Measurements from ENCODE around the gene PGAP2. TPM values are rescaled to one million over a fixed set of nuclear protein-coding genes. Genes with fewer than 3 reads are reported as not detected.

The PGAP2 gene
- total RNA-seq, 2 experiments from 2014 or later: 18.0 to 19.0 TPM

DNA sequence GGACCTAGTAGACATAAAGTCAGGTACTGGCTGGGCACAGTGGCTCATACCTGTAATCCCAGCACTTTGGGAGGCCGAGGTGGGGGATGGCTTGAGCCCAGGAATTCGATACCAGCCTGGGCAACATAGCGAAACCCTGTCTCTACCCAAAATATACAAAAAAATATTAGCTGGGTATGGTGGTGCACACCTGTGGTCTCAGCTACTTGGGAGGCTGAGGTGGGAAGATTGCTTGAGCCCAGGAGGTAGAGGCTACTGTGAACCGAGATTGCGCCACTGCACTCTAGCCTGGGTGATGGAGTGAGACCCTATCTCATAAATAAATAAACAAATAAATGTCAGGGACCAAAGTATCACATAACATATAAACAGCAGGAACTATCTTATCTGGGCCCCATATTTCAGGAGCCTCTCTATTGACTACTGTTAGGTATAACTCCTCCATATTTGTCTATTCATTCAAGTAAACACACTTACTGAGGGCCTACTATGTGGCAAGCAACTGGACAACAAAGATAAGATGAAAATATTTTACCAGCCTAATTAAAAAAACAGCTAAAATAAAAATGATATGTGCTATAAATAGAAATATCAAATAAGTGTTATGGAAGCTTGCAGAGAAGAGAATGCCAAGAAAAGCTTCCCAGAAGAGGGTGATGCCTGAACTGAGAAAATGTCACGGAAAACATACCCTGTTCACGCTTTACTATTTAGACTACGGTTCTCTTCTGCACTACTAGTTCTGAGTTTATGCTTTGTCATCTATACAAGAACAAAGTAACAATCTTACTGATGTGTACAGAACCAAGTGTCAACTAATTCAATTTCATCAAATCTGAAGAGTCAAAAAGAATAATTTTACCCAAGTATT is 13.0 kb upstream of the PGAP2 start:
- Mint-ChIP-seq H3K27ac (peak overlapping the region; percentile 92), H3K9me3 (no peaks in the 10 kb centered on the region), H3K4me3 (peak overlapping the region; percentile 93), H3K36me3 (ENCODE audit: low read depth) (peaks cover 31% of the 10 kb centered on the region), H3K27me3 (no peaks in the 10 kb centered on the region), H3K4me1 (peaks cover 58% of the 10 kb centered on the region)
- DNase-seq: no peak
- CTCF ChIA-PET: interaction anchor here (1.1 to 6.9 kb wide), 5 partner anchors 11 to 64 kb away, joined by 3 to 57 read pairs (median 6); partner anchors contain the start of genes PGAP2 and STIM1
- POLR2A ChIA-PET: interaction anchor here (1.0 to 4.2 kb wide), 5 partner anchors 11 to 59 kb away, joined by 3 to 34 read pairs (median 10); partner anchors contain the start of genes PGAP2 and RHOG

DNA sequence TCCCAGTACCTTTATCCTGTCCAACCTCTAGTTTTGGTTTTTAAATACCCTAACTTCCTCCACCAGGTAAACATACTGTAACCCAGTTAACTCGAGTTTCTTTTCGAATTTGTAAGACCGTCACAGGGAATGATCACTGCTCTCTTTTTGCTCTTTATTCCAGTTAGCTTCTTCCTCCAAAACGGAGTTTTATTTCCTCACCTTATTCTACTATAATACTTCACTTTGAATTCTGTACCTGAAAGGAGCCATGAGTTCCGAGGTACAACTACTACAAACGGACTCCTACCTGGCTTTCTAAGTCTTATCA is 12.4 kb upstream of the PGAP2 start:
- POLR2A ChIA-PET: interaction anchor here (1.0 to 4.2 kb wide), 7 partner anchors 8 to 59 kb away, joined by 3 to 34 read pairs (median 8); partner anchors contain the start of genes PGAP2 and RHOG
- no peaks in the 10 kb centered on the region for H3K27me3 Mint-ChIP-seq
- H3K4me3 Mint-ChIP-seq: peak overlapping the region; percentile 93
- no peaks in the 10 kb centered on the region for H3K9me3 Mint-ChIP-seq
- H3K4me1 Mint-ChIP-seq: peaks cover 52% of the 10 kb centered on the region
- CTCF ChIA-PET: interaction anchor here (0.9 to 6.9 kb wide), 7 partner anchors 11 to 64 kb away, joined by 3 to 57 read pairs (median 4); partner anchors contain the start of genes PGAP2 and STIM1
- H3K36me3 Mint-ChIP-seq (ENCODE audit: low read depth): peaks cover 27% of the 10 kb centered on the region
- peak overlapping the region; percentile 92 for H3K27ac Mint-ChIP-seq
- no peak for DNase-seq

DNA sequence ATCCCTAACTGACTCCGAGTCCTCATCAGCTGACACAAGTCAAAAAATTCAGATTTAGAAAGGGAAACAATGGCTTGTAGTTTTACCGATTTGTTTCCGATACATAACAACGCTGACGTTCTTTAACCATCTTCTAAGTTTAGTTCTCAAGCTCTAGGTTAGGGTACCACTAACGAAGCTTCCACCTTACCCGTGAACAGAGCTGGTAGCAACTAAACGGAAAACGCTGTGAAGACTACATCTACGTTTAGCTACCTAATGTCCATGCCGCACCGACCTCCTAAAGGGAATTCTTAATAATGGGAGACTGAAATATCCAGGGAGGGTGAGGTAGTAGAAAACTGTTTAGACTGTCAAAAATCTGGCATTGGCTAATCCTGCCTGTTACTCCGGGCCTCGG is 12.0 kb upstream of the PGAP2 start:
- Mint-ChIP-seq H3K27me3 (no peaks in the 10 kb centered on the region), H3K4me3 (peak overlapping the region; percentile 93), H3K9me3 (no peaks in the 10 kb centered on the region), H3K27ac (peak overlapping the region; percentile 92), H3K36me3 (ENCODE audit: low read depth) (peaks cover 27% of the 10 kb centered on the region), H3K4me1 (peaks cover 52% of the 10 kb centered on the region)
- ChIA-PET CTCF (interaction anchor here (0.9 to 6.9 kb wide), 7 partner anchors 12 to 63 kb away, joined by 3 to 57 read pairs (median 4); partner anchors contain the start of genes PGAP2 and STIM1), POLR2A (interaction anchor here (1.0 to 4.2 kb wide), 7 partner anchors 8 to 58 kb away, joined by 3 to 34 read pairs (median 8); partner anchors contain the start of genes PGAP2 and RHOG)
- DNase-seq: no peak

DNA sequence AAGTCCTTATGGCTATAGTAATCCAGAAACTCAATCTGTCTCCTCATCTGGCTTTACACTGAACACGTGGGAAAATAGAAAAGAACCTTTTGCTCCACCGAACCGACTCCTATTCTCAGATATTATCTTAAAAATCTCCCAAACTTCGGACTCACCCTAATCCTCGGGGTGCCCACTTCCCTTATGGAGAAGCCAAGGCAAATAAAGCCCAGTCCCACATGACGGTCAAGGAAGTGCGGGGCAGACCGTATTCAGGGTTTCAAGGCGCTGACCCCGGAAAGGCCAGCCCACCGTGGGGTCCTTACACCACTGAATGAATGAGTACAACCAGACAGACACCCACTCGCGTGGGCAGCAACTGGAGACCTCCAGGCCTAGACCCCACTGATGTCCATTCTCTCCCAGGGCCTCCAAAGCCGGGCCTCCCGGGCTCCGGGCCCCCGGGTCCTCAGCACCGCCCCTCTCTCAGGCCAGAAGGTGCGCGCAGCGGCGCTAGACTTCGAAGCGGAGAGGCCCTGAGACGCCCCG is 11.5 kb upstream of the PGAP2 start:
- POLR2A ChIA-PET: interaction anchor here (1.0 to 4.2 kb wide), 8 partner anchors 9 to 295 kb away, joined by 3 to 34 read pairs (median 12); partner anchors contain the start of genes RHOG and STIM1
- no peaks in the 10 kb centered on the region for H3K27me3 Mint-ChIP-seq
- H3K4me1 Mint-ChIP-seq: peaks cover 52% of the 10 kb centered on the region
- H3K9me3 Mint-ChIP-seq: no peaks in the 10 kb centered on the region
- peak overlapping the region; percentile 93 for H3K4me3 Mint-ChIP-seq
- peaks cover 27% of the 10 kb centered on the region for H3K36me3 Mint-ChIP-seq (ENCODE audit: low read depth)
- DNase-seq: no peak
- CTCF ChIA-PET: interaction anchor here (0.9 to 6.9 kb wide), 6 partner anchors 12 to 58 kb away, joined by 3 to 57 read pairs (median 5); partner anchors contain the start of genes PGAP2 and STIM1
- peak overlapping the region; percentile 92 for H3K27ac Mint-ChIP-seq

DNA sequence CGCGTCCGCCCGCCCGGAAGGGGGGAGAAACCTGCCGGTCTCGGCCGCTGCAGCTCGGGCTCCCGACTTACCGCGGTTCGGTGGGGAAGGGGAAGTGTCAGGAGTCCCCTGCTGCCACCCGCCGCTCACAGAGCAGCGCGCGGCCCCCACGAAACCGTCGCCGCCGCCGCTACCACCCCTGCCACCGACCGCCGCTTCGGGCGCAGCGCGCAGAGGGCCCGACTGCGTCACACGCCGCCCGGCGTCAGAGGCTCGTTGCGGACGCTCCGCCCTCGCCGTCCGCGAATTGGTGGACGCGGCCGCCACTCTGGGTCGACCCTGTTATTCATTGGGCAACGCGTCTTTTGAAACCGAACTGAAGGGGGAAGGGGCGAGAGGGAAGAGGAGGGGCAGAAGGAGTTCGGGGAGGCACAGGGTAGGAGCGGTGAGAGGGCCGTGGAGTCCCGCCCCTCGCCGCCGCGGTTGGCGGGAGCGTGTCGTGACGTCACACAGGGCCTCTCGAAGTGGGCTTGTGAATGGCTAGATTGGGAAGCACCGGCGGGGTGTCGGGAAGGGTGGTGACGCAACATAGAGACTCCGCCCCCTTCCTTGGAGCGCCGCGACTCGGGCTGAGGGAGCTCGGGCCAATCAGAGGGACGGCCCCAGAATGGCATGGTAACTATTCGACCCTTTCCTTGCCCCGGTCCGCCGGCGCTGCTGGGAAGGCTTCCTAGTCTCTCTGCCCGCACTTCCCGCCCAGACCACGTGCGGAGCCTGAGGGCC is 10.8 kb upstream of the PGAP2 start, which contains the start of gene NUP98:
Gene NUP98 (minus strand): TSS at position 226 of the 762 bp plus-strand sequence. CDS start 15,437 bp downstream, outside the sequence.
- POLR2A ChIA-PET: interaction anchor here (0.7 to 4.2 kb wide), 10 partner anchors 11 to 294 kb away, joined by 3 to 34 read pairs (median 8); partner anchors contain the start of genes PGAP2, RHOG and STIM1
- Mint-ChIP-seq H3K36me3 (ENCODE audit: low read depth) (peaks cover 25% of the 10 kb centered on the region), H3K27me3 (no peaks in the 10 kb centered on the region)

DNA sequence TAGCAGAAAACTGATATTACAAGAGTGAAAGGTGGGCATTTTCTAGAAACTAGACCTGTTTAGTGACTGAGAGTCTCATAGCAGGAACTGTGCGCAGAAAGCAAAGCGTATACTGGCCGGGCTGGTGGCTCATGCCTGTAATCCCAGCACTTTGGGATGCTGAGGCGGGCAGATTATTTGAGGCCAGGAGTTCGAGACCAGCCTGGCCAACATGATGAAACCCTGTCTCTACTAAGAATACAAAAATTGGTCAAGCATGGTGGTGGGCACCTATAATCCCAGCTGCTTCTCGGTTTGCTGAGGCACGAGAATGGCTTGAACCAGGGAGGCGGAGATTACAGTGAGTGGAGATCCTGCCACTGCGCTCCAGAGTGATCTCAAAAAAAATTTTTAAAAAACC is 9.2 kb upstream of the PGAP2 start:
- H3K27ac Mint-ChIP-seq: peak overlapping the region; percentile 92

More for the DNA sequence above, 10.8 kb upstream of the PGAP2 start, which contains the start of gene NUP98:
- peak; percentile 100 for DNase-seq
- Mint-ChIP-seq H3K4me3 (peak within 1 kb of the TSS; percentile 93), H3K27ac (peak within 1 kb of the TSS; percentile 92), H3K9me3 (no peaks in the 10 kb centered on the region), H3K4me1 (peaks cover 51% of the 10 kb centered on the region)
- CTCF ChIA-PET: interaction anchor here (0.6 to 6.9 kb wide), 8 partner anchors 11 to 279 kb away, joined by 3 to 57 read pairs (median 6); partner anchors contain the start of genes PGAP2, RHOG and STIM1

DNA sequence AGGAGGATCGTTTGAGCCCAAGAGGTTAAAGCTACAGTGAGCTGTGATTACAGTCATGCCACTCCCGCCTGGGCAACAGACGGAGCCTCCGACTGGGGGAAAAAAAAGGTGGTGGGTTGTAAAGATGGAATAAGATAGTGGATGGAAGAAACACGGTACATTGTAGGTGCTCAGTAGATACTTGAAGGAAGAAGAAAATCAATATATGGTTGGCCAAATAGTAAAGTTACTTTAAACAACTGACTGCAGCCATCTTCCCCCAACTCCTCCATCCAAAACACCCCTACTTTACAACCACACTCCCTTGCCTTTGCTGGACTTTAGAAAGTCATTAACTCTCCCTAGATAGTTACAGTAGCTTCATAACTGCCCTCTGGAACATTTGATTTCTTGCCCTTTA is 8.5 kb upstream of the PGAP2 start:
- ChIA-PET CTCF (interaction anchor here (6.9 kb wide), 1 partner anchor 9 kb away, joined by 57 read pairs; the partner anchor contains the start of gene PGAP2), POLR2A (interaction anchor here (1.1 to 2.4 kb wide), 2 partner anchors 35 to 118 kb away, joined by 3 to 10 read pairs; no protein-coding TSS in a partner anchor)
- DNase-seq: no peak
- H3K27me3 Mint-ChIP-seq: no peaks in the 10 kb centered on the region
- H3K9me3 Mint-ChIP-seq: no peaks in the 10 kb centered on the region
- peaks cover 10% of the 10 kb centered on the region for H3K36me3 Mint-ChIP-seq (ENCODE audit: low read depth)
- no peak overlapping the region for H3K4me3 Mint-ChIP-seq
- H3K27ac Mint-ChIP-seq: no peak overlapping the region
- peaks cover 40% of the 10 kb centered on the region for H3K4me1 Mint-ChIP-seq

More for the DNA sequence above, 9.2 kb upstream of the PGAP2 start:
- Mint-ChIP-seq H3K4me1 (peaks cover 45% of the 10 kb centered on the region), H3K9me3 (no peaks in the 10 kb centered on the region), H3K4me3 (peak overlapping the region; percentile 93), H3K36me3 (ENCODE audit: low read depth) (peaks cover 17% of the 10 kb centered on the region), H3K27me3 (no peaks in the 10 kb centered on the region)
- ChIA-PET POLR2A (interaction anchor here (1.1 to 4.2 kb wide), 5 partner anchors 9 to 117 kb away, joined by 3 to 34 read pairs (median 15); partner anchors contain the start of genes PGAP2, RHOG and STIM1), CTCF (interaction anchor here (0.9 to 6.9 kb wide), 3 partner anchors 9 to 88 kb away, joined by 4 to 57 read pairs (median 8); partner anchors contain the start of genes PGAP2 and STIM1)
- no peak for DNase-seq

DNA sequence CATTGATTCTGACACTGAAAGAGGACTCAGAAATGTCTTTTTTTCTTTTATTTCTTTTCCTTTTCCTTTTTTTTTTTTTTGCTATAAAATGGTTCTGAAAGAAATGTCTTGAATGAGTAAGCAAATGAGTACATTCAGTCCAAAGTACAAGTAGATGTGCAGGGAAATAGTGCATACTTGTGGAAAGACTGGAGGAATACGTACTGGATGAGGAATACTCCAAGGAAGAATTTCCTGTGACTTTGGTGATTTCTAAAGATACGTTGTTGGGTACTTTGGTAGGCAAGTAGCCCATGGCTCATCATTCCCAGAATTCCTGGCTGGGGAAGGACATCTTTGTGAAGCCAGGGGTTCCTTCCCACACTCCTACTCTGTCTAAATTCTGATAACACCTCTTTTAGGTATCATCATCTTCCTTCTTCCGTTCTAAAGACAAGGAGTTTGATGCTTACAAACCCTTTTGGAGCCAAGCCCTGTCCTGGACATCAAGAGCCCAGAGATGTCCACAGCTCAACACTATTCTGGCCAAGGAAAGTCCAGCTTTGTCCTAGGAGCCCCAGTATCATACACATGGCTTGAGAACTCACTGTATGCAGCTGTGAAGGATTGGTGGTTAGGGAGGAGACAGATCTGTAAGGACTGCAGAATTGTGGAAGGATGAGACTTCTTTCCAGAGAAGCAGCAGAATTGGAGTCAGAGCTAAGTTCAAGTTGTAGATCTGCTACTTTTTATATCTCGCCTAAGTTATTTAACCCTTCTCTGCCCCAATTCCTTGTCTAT is 6.2 kb upstream of the PGAP2 start:
- POLR2A ChIA-PET: no interaction called here
- no peak overlapping the region for H3K4me3 Mint-ChIP-seq
- peaks cover 3% of the 10 kb centered on the region for H3K36me3 Mint-ChIP-seq (ENCODE audit: low read depth)
- H3K4me1 Mint-ChIP-seq: peaks cover 23% of the 10 kb centered on the region
- H3K9me3 Mint-ChIP-seq: no peaks in the 10 kb centered on the region
- no peaks in the 10 kb centered on the region for H3K27me3 Mint-ChIP-seq
- DNase-seq: no peak
- no peak overlapping the region for H3K27ac Mint-ChIP-seq
- CTCF ChIA-PET: no interaction called here

DNA sequence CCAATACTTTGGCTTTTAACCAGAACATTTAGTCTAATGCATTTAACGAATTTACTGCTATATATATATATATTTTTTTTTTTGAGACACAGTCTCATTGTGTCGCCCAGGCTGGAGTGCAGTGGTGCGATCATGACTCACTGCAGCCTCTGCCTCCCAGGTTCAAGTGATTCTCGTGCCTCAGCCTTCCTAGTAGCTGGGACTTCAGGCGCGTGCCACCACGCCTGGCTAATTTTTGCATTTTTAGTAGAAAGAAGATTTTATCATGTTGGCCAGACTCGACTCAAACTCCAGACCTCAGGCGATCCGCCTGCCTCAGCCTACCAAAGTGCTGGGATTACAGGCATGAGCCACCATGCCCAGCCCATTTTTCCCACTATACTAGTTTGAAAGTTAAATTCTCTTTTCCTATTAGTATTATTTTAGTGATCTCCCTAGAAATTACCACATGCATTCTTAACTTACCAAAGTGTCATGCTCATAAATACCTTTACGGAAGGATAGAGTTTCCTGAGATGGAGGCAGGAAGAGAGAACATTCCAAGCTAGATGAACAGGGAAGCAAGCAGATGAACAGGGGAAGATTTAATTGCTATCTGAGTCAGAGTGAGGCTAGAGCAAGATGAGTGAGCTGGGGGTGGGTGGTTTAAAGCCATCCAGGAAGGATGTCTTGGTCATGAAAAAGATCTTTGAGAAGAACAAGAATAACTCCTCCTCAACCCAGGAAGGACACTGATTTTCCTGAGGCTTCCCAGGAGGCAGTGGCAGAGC is 4.4 kb upstream of the PGAP2 start:
- Mint-ChIP-seq H3K4me1 (peaks cover 26% of the 10 kb centered on the region), H3K4me3 (no peak overlapping the region), H3K9me3 (no peaks in the 10 kb centered on the region), H3K27ac (no peak overlapping the region), H3K27me3 (no peaks in the 10 kb centered on the region), H3K36me3 (ENCODE audit: low read depth) (peaks cover 3% of the 10 kb centered on the region)
- POLR2A ChIA-PET: interaction anchor here (1.4 kb wide), 1 partner anchor 37 kb away, joined by 4 read pairs; the partner anchor contains the start of gene RHOG
- DNase-seq: no peak
- CTCF ChIA-PET: interaction anchor here (2.8 kb wide), 1 partner anchor 269 kb away, joined by 9 read pairs; no protein-coding TSS in a partner anchor

DNA sequence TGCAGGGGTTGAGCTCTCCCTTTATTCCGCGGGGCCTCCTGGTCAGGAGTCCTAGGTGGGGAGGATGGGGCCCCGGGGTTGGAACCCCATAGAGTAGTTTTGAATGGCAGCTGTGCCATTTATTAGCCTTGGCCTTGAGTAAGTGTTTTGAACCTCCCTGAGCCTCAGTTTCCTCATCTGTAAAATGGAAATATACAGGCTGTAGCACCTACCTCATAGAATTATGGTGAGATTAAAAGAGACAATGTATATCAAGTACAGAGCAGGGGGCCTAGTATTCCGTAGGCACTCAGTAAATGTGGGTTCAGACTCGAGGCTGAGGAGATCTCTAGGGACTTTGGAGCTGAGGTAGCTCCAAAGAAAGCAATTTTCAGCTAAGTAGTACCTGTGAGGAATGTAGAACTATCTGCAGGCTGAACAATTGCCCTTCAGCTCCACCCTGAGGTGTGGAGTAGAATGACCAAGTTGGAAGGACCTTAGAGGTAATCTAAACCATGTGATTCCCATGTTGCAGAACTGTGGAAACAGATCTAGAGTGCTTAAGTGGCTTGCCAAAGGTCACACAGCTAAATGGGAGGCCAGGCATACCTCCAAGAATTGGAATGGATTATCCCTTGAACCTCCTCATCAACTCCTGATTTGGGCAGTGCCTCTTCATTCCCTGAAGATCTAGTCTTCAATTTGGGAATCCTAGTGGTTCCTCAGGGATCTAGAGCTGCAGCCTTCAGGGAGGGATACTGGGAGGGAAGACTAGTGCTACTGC is 682 bp downstream of the PGAP2 start:
- peak; percentile 64 for DNase-seq
- CTCF ChIA-PET: interaction anchor here (0.6 to 6.2 kb wide), 30 partner anchors 11 to 277 kb away, joined by 3 to 57 read pairs (median 5); partner anchors contain the start of genes NUP98, RHOG and STIM1
- H3K27ac Mint-ChIP-seq: peak overlapping the region; percentile 55
- peak overlapping the region; percentile 85 for H3K4me3 Mint-ChIP-seq
- POLR2A ChIA-PET: interaction anchor here (1.1 to 5.5 kb wide), 13 partner anchors 10 to 112 kb away, joined by 3 to 58 read pairs (median 6); partner anchors contain the start of genes NUP98, RHOG and STIM1
- H3K9me3 Mint-ChIP-seq: no peaks in the 10 kb centered on the region
- no peaks in the 10 kb centered on the region for H3K36me3 Mint-ChIP-seq (ENCODE audit: low read depth)
- H3K4me1 Mint-ChIP-seq: peaks cover 19% of the 10 kb centered on the region
- no peaks in the 10 kb centered on the region for H3K27me3 Mint-ChIP-seq

All from activated CD4-positive, alpha-beta memory T cell treated with anti-CD3 and anti-CD28 coated beads, Interleukin-2, amount 10 ng/mL, durations not matched to agents 7 days and 5 days (primary cell).